Cardiac muscle cell (in vitro differentiated cells and primary cell): ENCODE measurements around the gene AP4S1. TPM values are rescaled to one million over a fixed set of nuclear protein-coding genes. Genes with fewer than 3 reads are reported as not detected.

Source experiments
- DNase-seq, 2 donors: peaks; one replicate each; pipeline versions ENCODE4 v3.0.0 to v3.0.0-alpha.2; 2010 to 2017; ENCODE audit warnings: low read depth in 1 of 2, low spot score in 1 of 2
- H3K27ac ChIP-seq: fragments of 200-600 bp; sonication (generic); 2 replicates; pipeline ENCODE4 v1.5.1; 2016
- H3K27me3 ChIP-seq: fragments of 200-600 bp; sonication (generic); 2 replicates; pipeline ENCODE4 v1.6.0; 2016; ENCODE audit warnings: control low read depth
- H3K36me3 ChIP-seq: fragments of 200-600 bp; sonication (generic); 2 replicates; pipeline ENCODE4 v1.5.1; 2016; ENCODE audit warnings: control low read depth
- H3K4me1 ChIP-seq: fragments of 200-600 bp; sonication (generic); 2 replicates; pipeline ENCODE4 v1.8.1; 2017; ENCODE audit warnings: low read depth, mild to moderate bottlenecking, mixed run types
- H3K4me3 ChIP-seq: fragments of 200-600 bp; sonication (generic); 2 replicates; pipeline ENCODE4 v1.5.1; 2016; ENCODE audit warnings: mild to moderate bottlenecking
- H3K9me3 ChIP-seq: fragments of 200-600 bp; sonication (generic); 2 replicates; pipeline ENCODE4 v1.5.1; 2017; ENCODE audit warnings: low read depth, mild to moderate bottlenecking, control low read depth
- polyA plus RNA-seq: library from polyadenylated mRNA; unstranded; fragments of >200 nt; fragmentation: Nextera tagmentation; extraction: Ambion mirVana; gene quantifications from 2 replicates; pipeline ENCODE4 v1.2.1, GENCODE V29; 2016
- total RNA-seq: library from RNA; depleted of rRNA; stranded (reverse); fragments of >200 nt; gene quantifications from 2 replicates; pipeline ENCODE4 v1.2.3, GENCODE V29; 2016
- TF ChIP-seq, protein P1 (sequence below): IDR thresholded peaks from 2 replicates; pipeline ENCODE4 v1.5.1; 2012; ENCODE audit warnings: low read depth, mild to moderate bottlenecking, low read length

Gene AP4S1
- total and polyA plus RNA-seq, 2 experiments from 2014 or later, result 8.2 to 10.5 TPM

GRCh38 chr14:31118892-31119291 is 93.4 kb downstream of the AP4S1 start:
- peak in 1 of 2 donors; percentile 36 for DNase-seq
- H3K4me3 ChIP-seq, result no peak overlapping the region
- H3K9me3 ChIP-seq, result no peaks in the 10 kb centered on the region
- H3K4me1 ChIP-seq, result no peaks in the 10 kb centered on the region
- H3K27me3 ChIP-seq, result no peaks in the 10 kb centered on the region
- TF ChIP-seq, protein P1, sequence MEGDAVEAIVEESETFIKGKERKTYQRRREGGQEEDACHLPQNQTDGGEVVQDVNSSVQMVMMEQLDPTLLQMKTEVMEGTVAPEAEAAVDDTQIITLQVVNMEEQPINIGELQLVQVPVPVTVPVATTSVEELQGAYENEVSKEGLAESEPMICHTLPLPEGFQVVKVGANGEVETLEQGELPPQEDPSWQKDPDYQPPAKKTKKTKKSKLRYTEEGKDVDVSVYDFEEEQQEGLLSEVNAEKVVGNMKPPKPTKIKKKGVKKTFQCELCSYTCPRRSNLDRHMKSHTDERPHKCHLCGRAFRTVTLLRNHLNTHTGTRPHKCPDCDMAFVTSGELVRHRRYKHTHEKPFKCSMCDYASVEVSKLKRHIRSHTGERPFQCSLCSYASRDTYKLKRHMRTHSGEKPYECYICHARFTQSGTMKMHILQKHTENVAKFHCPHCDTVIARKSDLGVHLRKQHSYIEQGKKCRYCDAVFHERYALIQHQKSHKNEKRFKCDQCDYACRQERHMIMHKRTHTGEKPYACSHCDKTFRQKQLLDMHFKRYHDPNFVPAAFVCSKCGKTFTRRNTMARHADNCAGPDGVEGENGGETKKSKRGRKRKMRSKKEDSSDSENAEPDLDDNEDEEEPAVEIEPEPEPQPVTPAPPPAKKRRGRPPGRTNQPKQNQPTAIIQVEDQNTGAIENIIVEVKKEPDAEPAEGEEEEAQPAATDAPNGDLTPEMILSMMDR, result no peak
- no peak overlapping the region for H3K27ac ChIP-seq
- peaks cover 77% of the 10 kb centered on the region for H3K36me3 ChIP-seq

DNA sequence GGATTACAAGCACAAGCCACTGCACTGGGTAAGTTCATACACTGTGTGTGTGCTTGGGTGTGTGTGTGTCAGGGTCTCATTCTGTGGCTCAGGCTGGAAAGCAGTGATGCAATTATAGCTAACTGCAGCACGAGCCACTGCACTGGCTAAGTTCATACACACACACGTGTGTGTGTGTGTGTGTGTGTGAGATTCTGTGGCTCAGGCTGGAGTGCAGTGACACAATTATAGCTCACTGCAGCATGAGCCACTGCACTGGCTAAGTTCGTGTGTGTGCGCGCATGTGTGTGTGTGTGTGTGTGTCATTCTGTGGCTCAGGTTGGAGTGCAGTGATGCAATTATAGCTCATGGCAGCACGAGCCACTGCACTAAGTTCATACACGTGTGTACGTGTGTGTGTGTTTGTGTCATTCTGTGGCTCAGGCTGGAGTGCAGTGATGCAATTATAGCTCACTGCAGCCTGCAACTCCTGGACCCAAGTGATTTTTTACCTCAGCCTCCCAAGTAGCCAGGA is 96.7 kb downstream of the AP4S1 start:
- Histone ChIP-seq H3K36me3 (peaks cover 74% of the 10 kb centered on the region), H3K4me1 (no peaks in the 10 kb centered on the region), H3K27me3 (no peaks in the 10 kb centered on the region), H3K27ac (no peak overlapping the region), H3K9me3 (no peaks in the 10 kb centered on the region), H3K4me3 (no peak overlapping the region)
- TF ChIP-seq, protein P1, result no peak
- peak in 1 of 2 donors; percentile 15 for DNase-seq

DNA sequence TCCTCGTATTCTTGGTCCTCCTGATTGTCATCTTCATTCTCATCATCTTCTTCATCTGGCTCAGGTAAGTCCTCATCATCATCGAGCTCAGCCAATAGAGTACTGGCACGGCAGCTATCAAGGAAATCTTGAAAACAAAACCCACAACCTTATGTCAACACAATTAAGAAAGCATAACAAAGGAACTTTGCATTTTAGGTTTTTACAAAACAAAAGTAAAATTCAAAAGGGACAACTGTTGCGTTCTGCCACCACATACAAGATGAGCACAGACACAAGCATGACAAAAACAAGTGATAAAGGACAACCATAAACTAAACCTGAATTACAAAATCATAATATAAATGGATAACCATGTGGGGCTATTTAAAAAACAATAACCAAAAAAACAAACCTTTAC is 97.5 kb downstream of the AP4S1 start:
- no peak overlapping the region for H3K27ac ChIP-seq
- no peaks in the 10 kb centered on the region for H3K4me1 ChIP-seq
- no peak overlapping the region for H3K4me3 ChIP-seq
- peaks cover 75% of the 10 kb centered on the region for H3K36me3 ChIP-seq
- H3K27me3 ChIP-seq, result no peaks in the 10 kb centered on the region
- TF ChIP-seq, protein P1, result no peak
- no peak for DNase-seq
- no peaks in the 10 kb centered on the region for H3K9me3 ChIP-seq

GRCh38 chr14:31124197-31124596 is 98.7 kb downstream of the AP4S1 start:
- H3K36me3 ChIP-seq, result peaks cover 77% of the 10 kb centered on the region
- H3K27me3 ChIP-seq, result no peaks in the 10 kb centered on the region
- H3K4me1 ChIP-seq, result no peaks in the 10 kb centered on the region
- H3K27ac ChIP-seq, result no peak overlapping the region
- no peak overlapping the region for H3K4me3 ChIP-seq
- DNase-seq, result no peak
- no peaks in the 10 kb centered on the region for H3K9me3 ChIP-seq
- TF ChIP-seq, protein P1, result no peak

- TF ChIP-seq, protein P1, result no peak
- Histone ChIP-seq H3K36me3 (peaks cover 75% of the 10 kb centered on the region), H3K4me1 (no peaks in the 10 kb centered on the region), H3K27me3 (no peaks in the 10 kb centered on the region), H3K9me3 (no peaks in the 10 kb centered on the region), H3K27ac (no peak overlapping the region), H3K4me3 (no peak overlapping the region)
- DNase-seq, result no peak
These were observed 99.8 kb downstream of the AP4S1 start for GRCh38 chr14:31125231-31125630.
